H1 (cell line): ENCODE results near the gene MAGI3. TPM values are rescaled to one million over a fixed set of nuclear protein-coding genes. Genes with fewer than 3 reads are reported as not detected.

Experiments
- CTCF ChIA-PET: fragments of 300-600 bp; sonication (Branson Sonifier 250); formaldehyde crosslinking; loops from one replicate; lab custom pipeline; 2021; ENCODE audit not compliant: partially characterized antibody; lab: Charles Lee
- POLR2A ChIA-PET: fragments of 300-600 bp; sonication (Branson Sonifier 250); formaldehyde crosslinking; loops from one replicate; lab custom pipeline; 2021; ENCODE audit warnings: inconsistent platforms; ENCODE audit not compliant: partially characterized antibody; lab: Charles Lee
- DNase-seq, 2 experiments: peaks; one replicate each; pipeline versions ENCODE4 v3.0.0 to v3.0.0-alpha.2; 2010 to 2022; ENCODE audit warnings: low spot score in 2 of 2, low read depth in 1 of 2, mixed read lengths in 1 of 2
- FAIRE-seq: peaks from 2 replicates; lab custom pipeline; 2011; peaks lifted over from hg19 to GRCh38; lab: Jason Lieb, UNC
- H2AFZ ChIP-seq: 2 replicates; pipeline ENCODE4 v1.8.1; 2012; ENCODE audit warnings: low read length, inconsistent platforms
- H2AK5ac ChIP-seq: 2 replicates; pipeline ENCODE4 v1.6.1; 2013; ENCODE audit warnings: low read depth, low read length
- H2BK120ac ChIP-seq: replicated peaks from 2 replicates; pipeline ENCODE3; 2013; ENCODE audit warnings: low read depth, low read length, inconsistent platforms
- H2BK12ac ChIP-seq: 2 replicates; pipeline ENCODE4 v1.6.1; 2013; ENCODE audit warnings: low read depth, low read length
- H2BK15ac ChIP-seq: 2 replicates; pipeline ENCODE4 v1.6.1; 2013; ENCODE audit warnings: low read length
- H2BK20ac ChIP-seq: 2 replicates; pipeline ENCODE4 v1.6.1; 2013; ENCODE audit warnings: low read length
- H2BK5ac ChIP-seq: 2 replicates; pipeline ENCODE4 v1.6.1; 2013; ENCODE audit warnings: low read depth, low read length
- H3K14ac ChIP-seq: 2 replicates; pipeline ENCODE4 v1.6.1; 2013; ENCODE audit warnings: inconsistent platforms; ENCODE audit not compliant: insufficient read length
- H3K18ac ChIP-seq: 2 replicates; pipeline ENCODE4 v1.6.1; 2013; ENCODE audit warnings: low read length; ENCODE audit errors: extremely low read depth
- H3K23ac ChIP-seq: 2 replicates; pipeline ENCODE4 v1.6.1; 2013; ENCODE audit warnings: inconsistent platforms; ENCODE audit not compliant: insufficient read length
- H3K23me2 ChIP-seq: 2 replicates; pipeline ENCODE4 v1.6.1; 2013; ENCODE audit warnings: low read depth, low read length
- H3K27ac ChIP-seq: 2 replicates; pipeline ENCODE4 v1.6.1; 2011; ENCODE audit warnings: low read depth, low read length, inconsistent platforms
- H3K27me3 ChIP-seq, 4 experiments: replicated peaks in 1 of 4; 1 replicate in 1 of 4; 2 replicates in 3 of 4; pipeline versions ENCODE4 v1.6.1 to v1.8.1; 2011 to 2013; ENCODE audit warnings: low read length in 3 of 4, mild to moderate bottlenecking in 3 of 4, inconsistent platforms in 2 of 4, mixed read lengths in 2 of 4, moderate library complexity in 1 of 4; ENCODE audit not compliant: control insufficient read depth in 3 of 4, insufficient read depth in 3 of 4; ENCODE audit errors: extremely low read depth in 1 of 4
- H3K36me3 ChIP-seq, 4 experiments: 2 replicates each; pipeline versions ENCODE4 v1.6.1 to v1.8.1; 2011 to 2013; ENCODE audit warnings: mild to moderate bottlenecking in 4 of 4, low read length in 3 of 4, moderate library complexity in 2 of 4, control low read depth in 1 of 4, inconsistent platforms in 1 of 4; ENCODE audit not compliant: insufficient read depth in 4 of 4, control insufficient read depth in 2 of 4
- H3K4ac ChIP-seq: replicated peaks from 2 replicates; pipeline ENCODE3; 2013; ENCODE audit warnings: low read length, low read depth, mixed read lengths, inconsistent platforms; ENCODE audit not compliant: insufficient read length
- H3K4me1 ChIP-seq, 4 experiments: replicated peaks in 1 of 4; 1 replicate in 1 of 4; 2 replicates in 3 of 4; pipeline versions ENCODE4 v1.6.1 to v1.8.1; 2011 to 2013; ENCODE audit warnings: low read length in 3 of 4, inconsistent platforms in 2 of 4, mixed read lengths in 1 of 4; ENCODE audit not compliant: insufficient read depth in 4 of 4, control insufficient read depth in 3 of 4
- H3K4me2 ChIP-seq, 2 experiments: 2 replicates each; pipeline versions ENCODE4 v1.6.1 to v1.8.1; 2011 to 2013; ENCODE audit warnings: low read depth in 2 of 2, low read length in 2 of 2, control low read depth in 1 of 2, inconsistent platforms in 1 of 2, mild to moderate bottlenecking in 1 of 2; ENCODE audit not compliant: insufficient read depth in 1 of 2
- H3K4me3 ChIP-seq, 4 experiments: fragments of 200-600, 300-600 bp in 1 of 4; sonication (generic), shearing (Covaris generic), sonication (Bioruptor Twin) in 1 of 4; 2 replicates each; pipeline versions ENCODE4 v1.5.1 to v1.8.1; 2011 to 2016; ENCODE audit warnings: low read length in 4 of 4, low read depth in 3 of 4, control low read depth in 2 of 4, inconsistent platforms in 2 of 4, mild to moderate bottlenecking in 2 of 4, mixed read lengths in 1 of 4, moderate library complexity in 1 of 4; ENCODE audit not compliant: insufficient read depth in 2 of 4; ENCODE audit errors: extremely low read depth in 1 of 4
- H3K56ac ChIP-seq: replicated peaks from 2 replicates; pipeline ENCODE3; 2013; ENCODE audit warnings: low read depth, mild to moderate bottlenecking, mixed read lengths, low read length, inconsistent platforms; ENCODE audit not compliant: insufficient read length
- H3K79me1 ChIP-seq: 2 replicates; pipeline ENCODE4 v1.6.1; 2013; ENCODE audit warnings: low read depth, low read length, control low read depth
- H3K79me2 ChIP-seq, 2 experiments: 2 replicates each; pipeline versions ENCODE4 v1.6.1 to v1.8.1; 2012 to 2013; ENCODE audit warnings: low read length in 2 of 2, mild to moderate bottlenecking in 2 of 2, inconsistent platforms in 1 of 2; ENCODE audit not compliant: insufficient read depth in 2 of 2, control insufficient read depth in 1 of 2
- H3K9ac ChIP-seq, 4 experiments: replicated peaks in 1 of 4; 1 replicate in 1 of 4; 2 replicates in 3 of 4; pipeline versions ENCODE4 v1.6.1 to v1.8.1; 2011 to 2013; ENCODE audit warnings: low read depth in 3 of 4, low read length in 3 of 4, control low read depth in 2 of 4, mild to moderate bottlenecking in 2 of 4, moderate library complexity in 2 of 4, inconsistent platforms in 1 of 4; ENCODE audit errors: extremely low read depth in 1 of 4
- H3K9me3 ChIP-seq, 2 experiments: 2 replicates each; pipeline versions ENCODE4 v1.6.1 to v1.8.1; 2012 to 2013; ENCODE audit warnings: mild to moderate bottlenecking in 2 of 2, moderate library complexity in 2 of 2, control low read depth in 1 of 2, inconsistent platforms in 1 of 2, low read depth in 1 of 2, low read length in 1 of 2, mixed read lengths in 1 of 2; ENCODE audit not compliant: insufficient read depth in 2 of 2
- H4K20me1 ChIP-seq, 2 experiments: replicated peaks in 1 of 2; 2 replicates each; pipeline versions ENCODE3 to v1.8.1; 2011 to 2013; ENCODE audit warnings: inconsistent platforms in 2 of 2, low read length in 2 of 2, mild to moderate bottlenecking in 1 of 2; ENCODE audit not compliant: insufficient read depth in 2 of 2, control insufficient read depth in 1 of 2
- H4K5ac ChIP-seq: 2 replicates; pipeline ENCODE4 v1.6.1; 2013; ENCODE audit warnings: low read length, low read depth, mixed read lengths, inconsistent platforms; ENCODE audit not compliant: insufficient read length
- H4K8ac ChIP-seq: 2 replicates; pipeline ENCODE4 v1.8.0; 2013; ENCODE audit warnings: mild to moderate bottlenecking, moderate library complexity, low read length, inconsistent platforms; ENCODE audit not compliant: insufficient read depth; ENCODE audit errors: extremely low read depth
- H4K91ac ChIP-seq: replicated peaks from 2 replicates; pipeline ENCODE3; 2013; ENCODE audit warnings: low read length, mixed read lengths, inconsistent platforms; ENCODE audit not compliant: insufficient read length
- BRCA1 ChIP-seq: IDR thresholded peaks from 2 replicates; pipeline ENCODE4 v1.6.1; 2012; ENCODE audit warnings: low read depth, low read length, improper control_type of control experiment
- CBX5 ChIP-seq: fragments of 300-800, 300-1000 bp; sonication (generic); IDR thresholded peaks from 2 replicates; pipeline ENCODE4 v1.7.1; 2016; ENCODE audit warnings: antibody characterized with exemption, low read length, low read depth
- CHD2 ChIP-seq: IDR thresholded peaks from 2 replicates; pipeline ENCODE4 v1.6.1; 2012; ENCODE audit warnings: low read length, improper control_type of control experiment
- CREB1 ChIP-seq: IDR thresholded peaks from 2 replicates; pipeline ENCODE4 v1.6.1; 2012; ENCODE audit warnings: inconsistent platforms
- GABPA ChIP-seq: IDR thresholded peaks from 2 replicates; pipeline ENCODE4 v1.6.1; 2011; ENCODE audit warnings: mild to moderate bottlenecking, low read length, moderate library complexity, borderline replicate concordance; ENCODE audit not compliant: insufficient read depth
- GTF2F1 ChIP-seq: IDR thresholded peaks from 2 replicates; pipeline ENCODE4 v1.6.1; 2012; ENCODE audit warnings: low read depth, low read length, improper control_type of control experiment, borderline replicate concordance
- JUN ChIP-seq: IDR thresholded peaks from 2 replicates; pipeline ENCODE4 v1.6.1; 2011; ENCODE audit warnings: low read depth, mild to moderate bottlenecking, improper control_type of control experiment, low read length
- KDM4A ChIP-seq: IDR thresholded peaks from one replicate; pipeline ENCODE4 v1.7.1; 2012; ENCODE audit warnings: low read depth, mild to moderate bottlenecking, moderate library complexity, low read length, inconsistent platforms; ENCODE audit not compliant: severe bottlenecking
- KDM5A ChIP-seq: fragments of 200-600 bp; IDR thresholded peaks from 2 replicates; pipeline ENCODE4 v1.7.1; 2012; ENCODE audit warnings: mild to moderate bottlenecking, low read length, inconsistent platforms, mixed read lengths
- NANOG ChIP-seq: IDR thresholded peaks from 2 replicates; pipeline ENCODE4 v1.6.1; 2011; ENCODE audit warnings: low read length, low read depth, mild to moderate bottlenecking, inconsistent platforms; ENCODE audit not compliant: insufficient read depth, poor library complexity, severe bottlenecking
- RXRA ChIP-seq: IDR thresholded peaks from 2 replicates; pipeline ENCODE4 v1.6.1; 2011; ENCODE audit warnings: low read depth, mild to moderate bottlenecking, low read length, moderate library complexity; ENCODE audit not compliant: insufficient read depth
- SIN3A ChIP-seq, 2 experiments: IDR thresholded peaks in 1 of 2; conservative IDR thresholded peaks in 1 of 2; 2 replicates each; pipeline ENCODE4 v1.6.1; 2011 to 2012; ENCODE audit warnings: low read length in 2 of 2, improper control_type of control experiment in 1 of 2, low read depth in 1 of 2, mild to moderate bottlenecking in 1 of 2
- TCF12 ChIP-seq: IDR thresholded peaks from 2 replicates; pipeline ENCODE4 v1.6.1; 2011; ENCODE audit warnings: low read depth, mild to moderate bottlenecking, low read length
- TEAD4 ChIP-seq: IDR thresholded peaks from 2 replicates; pipeline ENCODE4 v1.6.1; 2012; ENCODE audit warnings: low read depth, low read length, inconsistent platforms, mixed read lengths
- WGBS, 2 experiments: shearing (Covaris generic) in 1 of 2; methylation state at CpG; one replicate each; pipeline versions ENCODE4 v1.1.6 to v1.1.7; 2013 to 2015; ENCODE audit warnings: low lambda C conversion rate in 2 of 2, mixed read lengths in 2 of 2, inconsistent platforms in 1 of 2, low coverage in 1 of 2, missing lambda C conversion rate in 1 of 2; ENCODE audit not compliant: insufficient replicate concordance in 2 of 2, insufficient coverage in 1 of 2, insufficient read length in 1 of 2; ENCODE audit errors: extremely low coverage in 1 of 2, missing lambda C conversion rate in 1 of 2; 5-methylcytosine and 5-hydroxymethylcytosine counted together
- polyA plus RNA-seq, 7 experiments: library from polyadenylated mRNA; depleted of rRNA in 3 of 7; stranded (reverse) in 5 of 7; unstranded in 2 of 7; fragments of >200 nt in 5 of 7; fragments of 200-250 nt in 2 of 7; gene quantifications; 1 replicate in 5 of 7; 2 replicates in 1 of 7; 4 replicates in 1 of 7; pipeline versions ENCODE4 v1.2.1 to v1.2.3, GENCODE V29; 2011 to 2013; ENCODE audit warnings: missing spikeins in 2 of 7, mixed read lengths in 2 of 7
- total RNA-seq: library from RNA; stranded (reverse); fragmentation: NEBNext Ultra II Directional; extraction: Animal tissue kit (Norgen Biotek cat#: 25700); gene quantifications from 2 replicates; pipeline ENCODE4 v1.2.1, GENCODE V29; 2021

The MAGI3 gene
- total and polyA plus RNA-seq, 2 of the 8 experiments (the other 6 are each of a cell fraction or from before 2014, with no cell fraction given), result 2.3 to 7.8 TPM

GRCh38 chr1:113684153-113684541 lies 293.8 kb downstream of the MAGI3 start:
- H3K14ac ChIP-seq, result no peak overlapping the region
- TF ChIP-seq KDM4A, result no peak
- no peak for TF ChIP-seq CBX5
- TF ChIP-seq BRCA1, result no peak
- TF ChIP-seq NANOG, result no peak
- TF ChIP-seq CREB1, result no peak
- no peak for TF ChIP-seq JUN
- no peak for TF ChIP-seq KDM5A
- TF ChIP-seq TCF12, result no peak
- no peak for TF ChIP-seq RXRA
- TF ChIP-seq GABPA, result no peak
- TF ChIP-seq GTF2F1, result no peak
- no peak for TF ChIP-seq TEAD4
- TF ChIP-seq SIN3A (conservative IDR thresholded peaks at IDR 0.05 in 1 of 2, IDR thresholded peaks at IDR 0.05 in 1 of 2; ENCODE audit: low read depth in 1 of 2, low read length in 2 of 2), result no peak
- no peak for TF ChIP-seq CHD2
- no peaks in the 10 kb centered on the region for H3K27me3 ChIP-seq
- no peak overlapping the region for H4K91ac ChIP-seq
- H2BK15ac ChIP-seq, result no peak overlapping the region
- no peak overlapping the region for H2AFZ ChIP-seq
- H3K79me1 ChIP-seq, result no peaks in the 10 kb centered on the region
- H2BK5ac ChIP-seq, result no peak overlapping the region
- H3K23me2 ChIP-seq, result no peaks in the 10 kb centered on the region
- H4K8ac ChIP-seq, result no peak overlapping the region
- no peak overlapping the region for H4K5ac ChIP-seq
- H3K79me2 ChIP-seq, result no peaks in the 10 kb centered on the region
- H3K23ac ChIP-seq, result no peak overlapping the region
- H2BK120ac ChIP-seq, result no peak overlapping the region
- H3K4me2 ChIP-seq, result no peak overlapping the region
- H2AK5ac ChIP-seq, result no peak overlapping the region
- H2BK12ac ChIP-seq, result no peak overlapping the region
- H2BK20ac ChIP-seq, result 0 out of 2 replicates have a peak overlapping the region, but pooled peaks have one; percentile 61
- no peak overlapping the region for H3K4ac ChIP-seq
- 92% methylated on average over 6 of the region's 6 CpGs; no CpG with 5 or more reads in 1 of the 2 experiments for WGBS, 2 experiments
- H3K36me3 ChIP-seq, result 0 out of 8 replicates have a peak, but pooled peaks cover 0 to 2% (median 0%) of the 10 kb centered on the region in 4 experiments
- H3K9me3 ChIP-seq, result no peaks in the 10 kb centered on the region; a peak in 1 of 4 replicates
- H3K56ac ChIP-seq, result no peak overlapping the region
- H3K18ac ChIP-seq, result no peak overlapping the region
- ChIA-PET CTCF (no interaction called here), POLR2A (interaction anchor here (0.7 kb wide), 1 partner anchor 76 kb away, joined by 4 read pairs; no protein-coding TSS in a partner anchor)
- peaks cover 0 to 3% (median 0%) of the 10 kb centered on the region in 4 experiments; a peak in 1 of 7 replicates for H3K4me1 ChIP-seq
- no peak overlapping the region for H3K9ac ChIP-seq
- H3K4me3 ChIP-seq, result no peak overlapping the region
- FAIRE-seq, result no peak
- H4K20me1 ChIP-seq, result no peaks in the 10 kb centered on the region
- no peak overlapping the region for H3K27ac ChIP-seq
- DNase-seq, result no peak
